ENCODE results near the gene HK3.

- TF ChIP-seq CTCF (IDR thresholded peaks at IDR 0.05) (no peak), POLR2A (IDR thresholded peaks at IDR 0.05) (no peak)
Measured at GRCh38 chr5:176855598-176855997, 43.5 kb downstream of the HK3 start.

Data from right lobe of liver (tissue), 4 donors.